NCI-H526 (cell line): ENCODE measurements around the gene HTRA2.

ENCODE experiments used
- DNase-seq, 2 experiments: peaks; one replicate each; lab custom pipeline; 2025; lab: John Stamatoyannopoulos, UW

The HTRA2 gene

GRCh38 chr2:74542978-74543377 is 13.2 kb downstream of the HTRA2 start:
- no peak for DNase-seq

- no peak for DNase-seq
Measured at GRCh38 chr2:74544634-74545033, 14.9 kb downstream of the HTRA2 start.

- no peak for DNase-seq
Measured at GRCh38 chr2:74546004-74546403, 16.3 kb downstream of the HTRA2 start.

GRCh38 chr2:74548285-74548899 is 18.7 kb downstream of the HTRA2 start:
- DNase-seq, result peak; percentile 40 to 68

- DNase-seq, result peak; percentile 42 to 85
Measured at GRCh38 chr2:74548900-74549826, 19.4 kb downstream of the HTRA2 start.

- no peak for DNase-seq
Measured at GRCh38 chr2:74550231-74550630, 20.5 kb downstream of the HTRA2 start.

GRCh38 chr2:74551530-74551929 is 21.8 kb downstream of the HTRA2 start:
- DNase-seq, result no peak

- DNase-seq, result no peak
Measured at GRCh38 chr2:74551942-74552913, 22.5 kb downstream of the HTRA2 start.

GRCh38 chr2:74552914-74553811 is 23.4 kb downstream of the HTRA2 start:
- peak in 1 of 2 experiments; percentile 25 for DNase-seq

GRCh38 chr2:74553892-74554819 is 24.4 kb downstream of the HTRA2 start, which contains the start of the genes DOK1 and LOXL3:
TSS of gene DOK1 (plus strand) at chr2:74554720. CDS start at chr2:74554755, 35 bp downstream.
TSS of gene LOXL3 (minus strand) at chr2:74553942. CDS start at chr2:74552634, 1,308 bp downstream.
- DNase-seq, result peak; percentile 37 to 77

GRCh38 chr2:74554820-74555531 is 25.2 kb downstream of the HTRA2 start:
- peak; percentile 45 to 77 for DNase-seq

GRCh38 chr2:74555610-74556103 is 25.9 kb downstream of the HTRA2 start:
- DNase-seq, result no peak

GRCh38 chr2:74556159-74556558 is 26.4 kb downstream of the HTRA2 start:
- DNase-seq, result no peak

- DNase-seq, result no peak
Measured at GRCh38 chr2:74556831-74557370, 27.2 kb downstream of the HTRA2 start.

- no peak for DNase-seq
Measured at GRCh38 chr2:74558284-74559230, 28.8 kb downstream of the HTRA2 start.

- DNase-seq, result peak; percentile 21 to 39
Measured at GRCh38 chr2:74559912-74560311, 30.2 kb downstream of the HTRA2 start.

GRCh38 chr2:74560591-74560990 is 30.9 kb downstream of the HTRA2 start:
- DNase-seq, result no peak
